Upper lobe of right lung (tissue), 1 donor: ENCODE results near the gene B4GALNT3. TPM values are rescaled to one million over a fixed set of nuclear protein-coding genes. Genes with fewer than 3 reads are reported as not detected.

ENCODE experiments used
- ATAC-seq: fragments of 200-7000 bp; cut with Tn5 transposase; one replicate; pipeline ENCODE4 v1.9.1; 2020; ENCODE audit warnings: mild to moderate bottlenecking, moderate library complexity
- DNase-seq: peaks from one replicate; pipeline ENCODE4 v3.0.0-alpha.2; 2020
- H3K27ac ChIP-seq: fragments of 200-600 bp; one replicate; pipeline ENCODE4 v1.8.0; 2022
- H3K27me3 ChIP-seq: fragments of 200-600 bp; one replicate; pipeline ENCODE4 v1.8.0; 2022; ENCODE audit warnings: mild to moderate bottlenecking
- H3K36me3 ChIP-seq: fragments of 200-600 bp; one replicate; pipeline ENCODE4 v1.8.0; 2022
- H3K4me1 ChIP-seq: fragments of 200-600 bp; one replicate; pipeline ENCODE4 v1.8.0; 2022
- H3K4me3 ChIP-seq: fragments of 200-600 bp; one replicate; pipeline ENCODE4 v1.8.0; 2022; ENCODE audit warnings: mild to moderate bottlenecking
- H3K9me3 ChIP-seq: fragments of 200-600 bp; one replicate; pipeline ENCODE4 v1.8.0; 2022
- CTCF ChIP-seq: fragments of 200-600 bp; IDR thresholded peaks from one replicate; pipeline ENCODE4 v1.8.0; 2022; ENCODE audit warnings: antibody characterized with exemption
- intact Hi-C: fragments of 100-400 bp; cut with DNase I; formaldehyde crosslinking; loops from one replicate; pipeline ENCODE4 v1.11.0; 2022
- total RNA-seq: library from RNA; stranded (reverse); fragmentation: NEBNext Ultra II Directional; extraction: Animal tissue kit (Norgen Biotek cat#: 25700); gene quantifications from one replicate; pipeline ENCODE4 v1.2.1, GENCODE V29; 2021
- donor health status: DM: no; HTN: yes; CAD: no; lungs with severe emphysema.

Gene B4GALNT3
- total RNA-seq, 1 donor from 2014 or later: 14.0 TPM

GRCh38 chr12:530821-531220 is 71.1 kb downstream of the B4GALNT3 start:
- Histone ChIP-seq H3K4me3 (no peak overlapping the region), H3K9me3 (no peaks in the 10 kb centered on the region), H3K27me3 (no peaks in the 10 kb centered on the region), H3K4me1 (no peaks in the 10 kb centered on the region), H3K36me3 (no peaks in the 10 kb centered on the region), H3K27ac (no peak overlapping the region)
- no peak for TF ChIP-seq CTCF
- no peak for DNase-seq
- ATAC-seq: no peak
- intact Hi-C loops: no loop called here

GRCh38 chr12:531951-532585 is 72.3 kb downstream of the B4GALNT3 start:
- peak; percentile 13 for ATAC-seq
- H3K4me1 ChIP-seq: no peaks in the 10 kb centered on the region
- no peaks in the 10 kb centered on the region for H3K9me3 ChIP-seq
- TF ChIP-seq CTCF: no peak
- no peaks in the 10 kb centered on the region for H3K36me3 ChIP-seq
- intact Hi-C loops: no loop called here
- no peak for DNase-seq
- H3K27me3 ChIP-seq: no peaks in the 10 kb centered on the region
- H3K27ac ChIP-seq: no peak overlapping the region
- H3K4me3 ChIP-seq: no peak overlapping the region

GRCh38 chr12:532908-533565 is 73.3 kb downstream of the B4GALNT3 start:
- Histone ChIP-seq H3K4me1 (peaks cover 2% of the 10 kb centered on the region), H3K9me3 (no peaks in the 10 kb centered on the region), H3K27me3 (no peaks in the 10 kb centered on the region), H3K4me3 (no peak overlapping the region), H3K27ac (no peak overlapping the region), H3K36me3 (no peaks in the 10 kb centered on the region)
- DNase-seq (no peak), ATAC-seq (no peak)
- intact Hi-C loops: no loop called here
- no peak for TF ChIP-seq CTCF

GRCh38 chr12:533718-534117 is 74.0 kb downstream of the B4GALNT3 start:
- Histone ChIP-seq H3K4me1 (peaks cover 7% of the 10 kb centered on the region), H3K27me3 (no peaks in the 10 kb centered on the region), H3K4me3 (no peak overlapping the region), H3K27ac (no peak overlapping the region), H3K36me3 (no peaks in the 10 kb centered on the region), H3K9me3 (no peaks in the 10 kb centered on the region)
- ATAC-seq: no peak
- DNase-seq: no peak
- intact Hi-C loops: no loop called here
- TF ChIP-seq CTCF: no peak

- H3K4me1 ChIP-seq: peaks cover 12% of the 10 kb centered on the region
- no peaks in the 10 kb centered on the region for H3K9me3 ChIP-seq
- H3K4me3 ChIP-seq: no peak overlapping the region
- intact Hi-C loops: no loop called here
- no peak overlapping the region for H3K27ac ChIP-seq
- H3K27me3 ChIP-seq: no peaks in the 10 kb centered on the region
- no peaks in the 10 kb centered on the region for H3K36me3 ChIP-seq
- no peak for TF ChIP-seq CTCF
- ATAC-seq: no peak
- DNase-seq: no peak
Measured at GRCh38 chr12:534216-534615, 74.5 kb downstream of the B4GALNT3 start.
